Endothelial cell (in vitro differentiated cells): ENCODE data around the gene INSIG1. TPM values are rescaled to one million over a fixed set of nuclear protein-coding genes. Genes with fewer than 3 reads are reported as not detected.

Experiments
- DNase-seq: peaks from one replicate; pipeline ENCODE4 v3.0.0; 2021; ENCODE audit warnings: low spot score
- H3K27ac Mint-ChIP-seq: one replicate; pipeline ENCODE4 v1.8.0; 2021; ENCODE audit warnings: mixed read lengths, inconsistent platforms; ENCODE audit not compliant: unreplicated experiment
- H3K27me3 Mint-ChIP-seq: one replicate; pipeline ENCODE4 v1.8.0; 2021; ENCODE audit warnings: mild to moderate bottlenecking, moderate library complexity, mixed read lengths, inconsistent platforms; ENCODE audit not compliant: unreplicated experiment
- H3K36me3 Mint-ChIP-seq: one replicate; pipeline ENCODE4 v1.8.0; 2021; ENCODE audit warnings: mild to moderate bottlenecking, low read depth, mixed read lengths, inconsistent platforms; ENCODE audit not compliant: unreplicated experiment
- H3K4me1 Mint-ChIP-seq: one replicate; pipeline ENCODE4 v1.8.0; 2021; ENCODE audit warnings: mild to moderate bottlenecking, mixed read lengths, inconsistent platforms; ENCODE audit not compliant: unreplicated experiment
- H3K4me3 Mint-ChIP-seq: one replicate; pipeline ENCODE4 v1.8.0; 2021; ENCODE audit warnings: mild to moderate bottlenecking, mixed read lengths, inconsistent platforms; ENCODE audit not compliant: unreplicated experiment
- H3K9me3 Mint-ChIP-seq: one replicate; pipeline ENCODE4 v1.8.0; 2021; ENCODE audit warnings: mixed read lengths, inconsistent platforms; ENCODE audit not compliant: unreplicated experiment
- total RNA-seq: library from RNA; stranded (reverse); fragmentation: NEBNext Ultra II Directional; extraction: Animal tissue kit (Norgen Biotek cat#: 25700); gene quantifications from one replicate; pipeline ENCODE4 v1.2.1, GENCODE V29; 2021; ENCODE audit not compliant: unreplicated experiment
- TF ChIP-seq, protein P1 (sequence below): fragments of 200-600 bp; sonication (generic); IDR thresholded peaks from one replicate; pipeline ENCODE4 v1.5.0; 2021; ENCODE audit warnings: antibody characterized with exemption; ENCODE audit not compliant: unreplicated experiment

INSIG1 gene
- total RNA-seq, 1 donor from 2014 or later = 53.1 TPM

DNA sequence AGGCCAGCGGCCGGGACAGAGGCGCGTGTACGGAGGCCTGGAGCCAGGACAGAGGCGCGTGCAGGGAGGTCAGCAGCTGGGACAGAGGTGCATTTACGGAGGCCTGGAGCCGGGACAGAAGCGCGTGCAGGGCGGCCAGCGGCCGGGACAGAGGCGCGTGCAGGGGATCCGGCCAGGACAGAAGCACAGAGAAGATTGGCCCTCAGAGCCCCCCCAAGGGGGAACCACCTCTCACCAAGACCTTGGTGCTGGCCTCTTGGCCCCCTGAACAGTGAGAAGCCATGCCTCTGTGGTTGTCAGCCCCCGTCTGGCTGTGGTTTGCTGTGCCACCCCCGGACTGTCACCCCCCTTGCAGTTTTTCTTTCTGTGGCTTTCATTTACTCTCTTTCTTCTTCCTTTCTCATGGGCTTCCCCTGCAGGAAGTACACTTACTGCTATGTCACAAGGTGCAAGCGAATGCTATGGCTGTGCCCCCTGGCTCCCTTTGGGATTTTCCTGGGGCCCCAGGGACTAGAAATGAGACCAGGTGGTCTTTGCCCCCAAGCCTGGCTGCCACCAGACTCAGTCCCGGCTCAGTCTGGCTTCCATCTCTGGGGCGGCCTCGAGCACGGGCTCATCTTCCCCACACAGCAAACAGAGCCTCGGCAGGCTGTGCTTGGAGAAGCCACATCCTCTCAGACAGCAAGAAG, 41.1 kb downstream of the INSIG1 start:
- Mint-ChIP-seq H3K36me3 (no peaks in the 10 kb centered on the region), H3K27me3 (peaks cover 6% of the 10 kb centered on the region), H3K4me1 (no peaks in the 10 kb centered on the region), H3K9me3 (no peaks in the 10 kb centered on the region), H3K4me3 (no peak overlapping the region), H3K27ac (no peak overlapping the region)
- TF ChIP-seq, protein P1, sequence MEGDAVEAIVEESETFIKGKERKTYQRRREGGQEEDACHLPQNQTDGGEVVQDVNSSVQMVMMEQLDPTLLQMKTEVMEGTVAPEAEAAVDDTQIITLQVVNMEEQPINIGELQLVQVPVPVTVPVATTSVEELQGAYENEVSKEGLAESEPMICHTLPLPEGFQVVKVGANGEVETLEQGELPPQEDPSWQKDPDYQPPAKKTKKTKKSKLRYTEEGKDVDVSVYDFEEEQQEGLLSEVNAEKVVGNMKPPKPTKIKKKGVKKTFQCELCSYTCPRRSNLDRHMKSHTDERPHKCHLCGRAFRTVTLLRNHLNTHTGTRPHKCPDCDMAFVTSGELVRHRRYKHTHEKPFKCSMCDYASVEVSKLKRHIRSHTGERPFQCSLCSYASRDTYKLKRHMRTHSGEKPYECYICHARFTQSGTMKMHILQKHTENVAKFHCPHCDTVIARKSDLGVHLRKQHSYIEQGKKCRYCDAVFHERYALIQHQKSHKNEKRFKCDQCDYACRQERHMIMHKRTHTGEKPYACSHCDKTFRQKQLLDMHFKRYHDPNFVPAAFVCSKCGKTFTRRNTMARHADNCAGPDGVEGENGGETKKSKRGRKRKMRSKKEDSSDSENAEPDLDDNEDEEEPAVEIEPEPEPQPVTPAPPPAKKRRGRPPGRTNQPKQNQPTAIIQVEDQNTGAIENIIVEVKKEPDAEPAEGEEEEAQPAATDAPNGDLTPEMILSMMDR = no peak
- no peak for DNase-seq

DNA sequence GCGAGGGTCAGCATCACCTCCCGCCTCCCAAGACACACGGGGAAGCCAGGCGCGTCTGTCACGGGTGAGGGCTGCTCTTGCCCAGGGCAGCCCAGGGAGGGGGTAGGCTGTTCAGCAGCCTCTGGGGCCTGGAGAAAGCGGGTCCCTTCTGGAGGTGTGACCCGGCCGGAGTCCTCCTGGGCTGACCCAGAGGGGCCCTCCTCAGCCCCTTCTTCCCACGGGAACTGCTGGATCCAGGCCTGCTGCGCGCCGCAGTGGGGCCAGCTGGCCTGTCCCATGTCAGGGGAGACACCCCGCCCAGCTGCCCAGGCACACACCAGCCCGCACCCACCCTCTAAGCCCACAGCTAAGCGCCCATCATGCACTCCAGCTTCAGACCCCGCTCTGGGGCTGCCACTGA, 41.8 kb downstream of the INSIG1 start:
- Mint-ChIP-seq H3K27me3 (peaks cover 6% of the 10 kb centered on the region), H3K4me3 (no peak overlapping the region), H3K27ac (no peak overlapping the region)

DNA sequence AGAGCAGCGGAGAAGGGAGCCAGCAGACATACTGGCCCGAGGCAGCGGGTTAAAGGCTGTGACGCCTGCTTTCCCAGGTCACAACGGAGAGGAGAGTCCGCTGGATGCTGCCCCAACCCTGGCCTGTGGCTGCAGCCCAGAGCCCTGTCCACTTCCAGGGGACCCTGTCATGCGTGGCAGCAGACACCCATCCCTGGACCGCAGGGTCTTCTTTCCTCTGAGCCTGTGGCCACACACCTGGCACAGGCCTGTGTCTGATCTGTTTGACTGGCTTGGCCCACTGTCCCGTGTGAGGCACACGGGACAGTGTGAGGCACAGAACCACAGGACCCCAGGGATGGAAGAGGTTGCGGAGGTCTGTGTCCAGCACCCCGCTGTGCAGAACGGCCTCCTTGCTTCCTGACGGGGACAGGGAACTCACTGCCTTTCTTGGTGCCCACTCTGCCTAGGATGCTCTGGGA, 42.4 kb downstream of the INSIG1 start:
- no peak for DNase-seq
- no peak overlapping the region for H3K27ac Mint-ChIP-seq
- TF ChIP-seq, protein P1 = no peak
- peaks cover 2% of the 10 kb centered on the region for H3K4me1 Mint-ChIP-seq
- no peaks in the 10 kb centered on the region for H3K9me3 Mint-ChIP-seq
- no peaks in the 10 kb centered on the region for H3K36me3 Mint-ChIP-seq
- peaks cover 8% of the 10 kb centered on the region for H3K27me3 Mint-ChIP-seq
- no peak overlapping the region for H3K4me3 Mint-ChIP-seq

More for the DNA sequence above, 41.8 kb downstream of the INSIG1 start:
- TF ChIP-seq, protein P1 = no peak
- no peaks in the 10 kb centered on the region for H3K9me3 Mint-ChIP-seq
- H3K36me3 Mint-ChIP-seq = no peaks in the 10 kb centered on the region
- no peaks in the 10 kb centered on the region for H3K4me1 Mint-ChIP-seq
- DNase-seq = no peak

DNA sequence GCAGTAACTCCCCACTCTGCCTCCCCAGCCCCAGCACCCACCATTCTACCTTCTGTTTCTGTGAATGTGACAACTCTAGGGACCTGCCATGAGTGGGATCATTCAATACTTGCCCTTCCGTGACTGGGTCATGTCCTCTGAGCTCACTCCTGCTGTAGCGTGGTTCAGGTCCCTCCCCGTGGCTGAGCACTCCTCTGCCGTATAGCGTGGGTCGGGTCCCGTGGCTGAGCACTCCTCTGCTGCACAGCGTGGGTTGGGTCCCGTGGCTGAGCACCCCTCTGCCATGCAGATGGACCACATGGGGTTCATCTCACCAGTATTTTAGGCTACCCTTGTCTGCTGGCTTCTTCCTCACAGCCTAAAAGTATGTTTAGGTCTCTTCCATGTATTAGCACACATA, 43.0 kb downstream of the INSIG1 start:
- Mint-ChIP-seq H3K4me3 (no peak overlapping the region), H3K27ac (no peak overlapping the region), H3K9me3 (no peaks in the 10 kb centered on the region), H3K36me3 (no peaks in the 10 kb centered on the region), H3K27me3 (peaks cover 8% of the 10 kb centered on the region), H3K4me1 (peaks cover 4% of the 10 kb centered on the region)
- TF ChIP-seq, protein P1 = no peak
- no peak for DNase-seq

DNA sequence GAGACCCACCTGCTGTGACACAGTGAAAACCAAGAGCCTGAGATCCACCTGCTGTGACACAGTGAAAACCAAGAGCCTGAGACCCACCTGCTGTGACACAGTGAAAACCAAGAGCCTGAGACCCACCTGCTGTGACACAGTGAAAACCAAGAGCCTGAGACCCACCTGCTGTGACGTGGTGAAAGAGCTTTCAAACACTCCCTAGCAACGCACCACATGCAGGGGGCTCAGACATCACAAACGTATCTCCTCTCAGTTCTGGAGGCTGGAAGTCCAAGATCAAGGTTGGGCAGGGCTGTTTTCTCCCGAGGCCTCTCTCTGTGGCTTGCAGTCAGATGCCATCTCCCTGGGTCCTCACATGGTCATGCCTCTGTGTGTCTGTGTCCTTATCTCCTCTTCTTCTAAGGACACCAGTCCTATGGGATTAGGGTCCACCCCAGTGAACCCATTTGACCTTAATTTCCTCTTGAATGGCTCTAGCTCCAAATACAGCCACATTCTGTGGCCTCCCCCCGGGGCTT, 43.8 kb downstream of the INSIG1 start:
- TF ChIP-seq, protein P1 = no peak
- H3K4me3 Mint-ChIP-seq = no peak overlapping the region
- peaks cover 8% of the 10 kb centered on the region for H3K27me3 Mint-ChIP-seq
- peaks cover 4% of the 10 kb centered on the region for H3K4me1 Mint-ChIP-seq
- H3K27ac Mint-ChIP-seq = no peak overlapping the region
- H3K9me3 Mint-ChIP-seq = no peaks in the 10 kb centered on the region
- H3K36me3 Mint-ChIP-seq = no peaks in the 10 kb centered on the region
- DNase-seq = no peak
